Medulla oblongata (tissue), 1 donor: ENCODE results near the gene PRAMEF4.
"Not testable (repeated sequence)": the region's sequence is repeated elsewhere in the genome, so short reads cannot be mapped to it uniquely, and the experiment has no call there.

ENCODE experiments used
- DNase-seq: peaks from one replicate; pipeline ENCODE4 v3.0.0-alpha.2; 2015; ENCODE audit errors: extremely low spot score

PRAMEF4 gene

DNA sequence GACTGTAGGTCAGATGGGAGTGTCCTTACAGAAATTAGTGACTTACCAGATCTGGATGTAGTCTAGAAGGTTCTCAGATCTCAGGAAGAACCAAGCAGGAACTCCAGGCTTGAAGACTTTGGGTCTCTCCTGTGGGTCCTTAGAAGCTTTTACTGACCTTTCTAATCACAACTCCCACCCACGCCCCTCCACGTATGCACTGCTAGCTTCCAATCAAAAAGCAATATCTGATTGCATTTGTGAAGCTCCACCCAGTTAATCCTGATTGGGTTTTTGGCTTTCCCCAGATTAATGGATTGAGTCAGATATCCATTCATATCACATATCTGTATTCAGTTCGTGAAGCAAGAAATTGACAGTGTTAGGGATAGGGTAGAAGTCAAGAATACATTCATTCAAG, at the start of gene PRAMEF4:
TSS of gene PRAMEF4 (minus strand) at position 101 of the 400 bp plus-strand sequence. CDS start 2,807 bp downstream, outside the sequence.
- DNase-seq: not testable (repeated sequence)

DNA sequence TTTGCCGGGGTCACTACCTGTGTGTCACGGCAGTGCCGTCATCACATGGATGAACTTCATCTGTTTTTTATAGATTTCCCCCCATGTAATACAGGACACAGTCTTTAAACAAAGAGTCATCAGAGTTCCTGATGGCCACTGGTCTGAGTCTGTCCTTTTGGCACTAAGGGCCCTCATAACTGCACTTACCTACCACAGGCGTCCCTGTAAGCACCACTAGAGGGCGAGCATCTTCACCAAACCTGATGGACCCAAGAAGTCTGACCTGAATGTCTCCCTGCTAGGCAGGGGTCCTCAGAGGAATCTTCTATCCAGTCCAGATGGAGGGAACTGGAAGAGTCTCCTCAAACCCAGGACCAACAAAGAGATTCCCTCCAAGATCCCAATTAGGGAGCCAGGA, 38.4 kb upstream of the PRAMEF4 start:
- not testable (repeated sequence) for DNase-seq

DNA sequence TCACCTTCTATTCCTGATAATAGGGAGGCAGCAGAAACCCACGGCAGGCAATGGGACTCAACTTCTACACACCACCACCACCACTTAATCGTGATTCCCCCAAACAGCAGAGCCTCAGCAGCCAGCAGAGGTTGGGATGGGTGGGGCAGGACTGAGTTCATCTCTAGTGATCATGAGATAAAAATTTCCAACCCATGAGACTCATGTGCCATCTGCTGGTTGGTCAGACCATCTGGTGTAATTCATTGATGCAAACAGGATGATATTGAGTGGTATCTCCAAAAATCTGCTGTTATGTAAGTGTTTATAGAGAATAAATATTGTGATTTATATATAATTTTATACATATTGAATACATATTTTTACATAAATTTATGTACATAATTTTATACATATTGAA, 35.7 kb upstream of the PRAMEF4 start:
- not testable (repeated sequence) for DNase-seq

DNA sequence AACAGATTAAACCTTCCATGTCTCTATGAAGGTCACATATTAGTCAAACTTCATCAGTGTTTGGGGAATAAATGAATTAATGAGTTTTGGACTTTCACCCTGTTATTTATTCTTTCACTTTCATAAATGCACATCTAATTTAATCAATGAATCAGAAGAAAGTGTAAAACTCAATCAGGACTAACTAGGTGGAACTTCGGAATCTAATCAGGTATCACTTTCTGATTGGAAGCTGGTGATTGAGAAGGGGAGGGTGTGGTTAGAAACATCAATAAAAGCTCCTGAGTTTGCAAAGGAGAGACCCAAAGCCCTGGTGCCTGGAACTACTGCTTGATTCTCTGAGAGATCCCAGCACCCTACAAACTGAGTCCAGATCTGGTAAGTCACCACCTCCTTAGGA, 30.3 kb upstream of the PRAMEF4 start, which contains the start of gene PRAMEF7:
TSS of gene PRAMEF7 (plus strand) at position 301 of the 400 bp plus-strand sequence. CDS start 1,083 bp downstream, outside the sequence.
- not testable (repeated sequence) for DNase-seq

DNA sequence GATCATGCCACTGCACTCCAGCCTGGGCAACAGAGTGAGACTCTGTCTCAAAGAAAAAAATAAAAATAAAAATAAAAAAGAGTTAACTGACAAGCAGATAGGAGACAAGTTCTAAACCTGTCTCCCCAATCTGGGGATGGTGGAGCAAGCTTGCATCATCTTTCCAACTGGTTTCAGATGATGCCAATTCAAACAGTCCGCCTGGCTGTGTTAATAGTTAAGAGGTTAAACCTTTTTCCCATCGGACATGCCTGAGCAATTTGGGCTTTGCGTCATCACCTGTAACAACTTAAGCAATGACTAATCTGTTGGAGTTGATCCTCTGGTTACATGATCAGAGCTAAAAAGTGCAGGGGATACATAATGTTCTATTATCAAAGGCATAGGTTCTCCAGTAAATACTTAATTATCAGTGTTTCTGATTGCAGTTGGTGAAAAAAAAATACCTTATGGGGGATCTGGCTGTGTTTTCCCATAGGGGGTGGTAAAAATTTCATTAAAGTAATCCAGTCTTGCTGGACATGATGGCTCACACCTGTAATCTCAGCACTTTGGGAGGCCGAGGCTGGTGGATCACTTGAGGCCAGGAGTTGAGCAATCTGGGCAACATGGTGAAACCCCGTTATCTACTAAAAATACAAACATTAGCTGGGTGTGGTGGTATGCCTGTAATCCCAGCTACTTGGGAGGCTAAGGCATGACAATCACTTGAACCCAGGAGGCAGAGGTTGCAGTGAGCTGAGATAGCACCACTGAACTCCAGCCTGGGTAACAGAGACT, 18.0 kb upstream of the PRAMEF4 start:
- DNase-seq: not testable (repeated sequence)

DNA sequence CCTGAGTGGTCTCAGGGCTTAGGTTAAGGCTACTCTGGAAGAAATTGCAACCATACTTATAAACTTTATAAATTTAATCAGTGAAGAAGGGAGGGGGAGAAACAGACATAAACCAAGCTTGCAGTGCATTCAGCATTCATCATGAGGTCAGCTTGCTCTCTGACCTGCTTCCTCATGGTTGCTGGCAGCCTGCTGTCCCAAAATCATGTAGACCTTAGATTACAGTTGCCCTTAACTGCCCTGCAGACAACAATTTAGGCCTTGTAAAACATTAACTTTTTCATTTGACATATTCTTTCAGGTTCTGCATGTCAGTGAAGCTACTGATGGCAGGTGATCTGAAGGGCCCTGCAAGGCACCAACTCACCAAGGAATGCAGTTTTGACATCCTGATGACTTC, 13.2 kb upstream of the PRAMEF4 start:
- not testable (repeated sequence) for DNase-seq

DNA sequence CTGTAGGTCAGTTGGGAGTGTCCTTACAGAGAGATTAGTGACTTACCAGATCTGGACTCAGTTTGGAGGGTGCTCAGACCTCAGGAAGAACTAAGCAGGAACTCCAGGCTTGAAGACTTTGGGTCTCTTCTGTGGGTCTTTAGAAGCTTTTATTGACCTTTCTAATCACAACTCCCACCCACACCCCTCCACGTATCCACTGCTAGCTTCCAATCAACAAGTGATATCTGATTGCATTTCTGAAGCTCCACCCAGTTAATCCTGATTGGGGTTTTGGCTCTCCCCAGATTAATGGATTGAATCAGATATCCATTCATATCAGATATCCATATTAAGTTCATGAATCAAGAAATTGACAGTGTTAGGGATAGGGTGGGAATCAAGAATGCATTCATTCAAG, 12.2 kb upstream of the PRAMEF4 start, which contains the start of gene PRAMEF10:
TSS of gene PRAMEF10 (minus strand) at position 101 of the 400 bp plus-strand sequence. CDS start 2,423 bp downstream, outside the sequence.
- not testable (repeated sequence) for DNase-seq

DNA sequence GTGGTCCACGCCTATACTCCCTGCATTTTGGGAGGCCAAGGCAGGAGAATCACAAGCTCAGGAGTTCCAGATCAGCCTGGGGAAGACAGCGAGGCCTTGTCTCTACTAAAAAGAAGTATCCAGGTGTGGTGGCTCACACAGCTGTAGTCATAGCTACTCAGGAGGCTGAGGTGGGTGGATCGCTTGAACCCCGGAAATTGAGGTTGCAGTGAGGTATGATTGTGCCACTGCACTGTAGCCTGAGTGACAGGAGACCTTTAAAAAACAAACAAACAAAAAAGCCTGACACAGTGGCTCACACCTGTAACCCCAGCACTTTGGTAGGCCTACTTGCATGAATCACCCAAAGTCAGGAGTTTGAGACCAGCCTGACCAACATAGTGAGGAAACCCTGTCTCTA, 7.5 kb downstream of the PRAMEF4 start:
- DNase-seq: not testable (repeated sequence)

DNA sequence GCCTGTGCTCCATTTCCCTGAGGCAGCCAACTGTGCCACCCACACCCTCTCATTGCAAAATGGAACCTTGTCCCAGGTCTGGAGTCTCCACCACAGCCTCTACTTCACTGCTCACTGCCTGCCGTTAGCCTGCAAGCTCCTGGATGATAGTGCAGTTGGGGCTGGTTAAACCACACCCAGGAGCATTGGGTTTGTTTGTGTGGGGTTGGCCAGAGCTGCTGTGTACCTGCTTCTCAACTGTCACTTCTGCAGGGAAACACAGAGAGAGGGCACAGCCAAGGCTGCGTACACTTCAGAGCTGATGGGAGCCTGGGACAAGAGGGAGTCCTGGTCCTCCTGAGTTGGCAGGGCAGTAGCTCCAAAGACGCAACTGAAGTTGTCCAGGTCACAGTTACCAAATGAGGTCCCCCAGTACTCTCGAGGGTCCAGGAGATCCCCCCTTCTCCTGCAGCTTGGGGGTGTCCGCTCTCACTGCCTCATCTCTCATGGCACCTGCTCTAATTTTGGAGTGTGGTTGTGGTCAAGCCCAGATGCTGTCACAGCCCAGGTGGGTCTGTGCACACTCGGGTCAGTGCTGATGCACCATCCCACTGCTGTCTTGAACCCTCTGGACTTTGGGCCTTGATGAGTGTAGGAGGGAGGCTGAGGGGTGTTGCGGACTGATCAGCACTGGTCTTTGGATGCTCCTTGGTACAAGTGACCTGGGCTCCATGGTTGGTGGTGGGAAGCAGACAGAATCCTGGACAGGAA, 22.7 kb downstream of the PRAMEF4 start:
- DNase-seq: not testable (repeated sequence)

DNA sequence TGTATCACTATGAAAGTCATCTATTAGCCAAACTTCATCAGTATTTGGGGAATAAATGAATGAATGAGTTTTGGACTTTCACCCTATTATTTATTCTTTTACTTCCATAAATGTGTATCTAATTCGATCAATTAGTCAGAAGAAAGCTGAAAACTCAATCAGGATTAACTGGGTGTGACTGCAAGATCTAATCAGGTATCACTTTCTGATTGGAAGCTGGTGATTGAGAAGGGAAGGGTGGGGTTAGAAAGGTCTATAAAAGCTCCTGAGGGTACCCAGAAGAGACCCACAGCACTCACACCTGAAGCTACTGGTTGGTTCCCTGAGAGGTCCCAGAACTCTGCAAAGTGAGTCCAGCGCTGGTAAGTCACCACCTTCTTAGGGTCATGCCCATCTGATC, 29.2 kb downstream of the PRAMEF4 start, which contains the start of gene PRAMEF2:
TSS of gene PRAMEF2 (plus strand) at position 301 of the 400 bp plus-strand sequence. CDS start 1,924 bp downstream, outside the sequence.
- DNase-seq: not testable (repeated sequence)

DNA sequence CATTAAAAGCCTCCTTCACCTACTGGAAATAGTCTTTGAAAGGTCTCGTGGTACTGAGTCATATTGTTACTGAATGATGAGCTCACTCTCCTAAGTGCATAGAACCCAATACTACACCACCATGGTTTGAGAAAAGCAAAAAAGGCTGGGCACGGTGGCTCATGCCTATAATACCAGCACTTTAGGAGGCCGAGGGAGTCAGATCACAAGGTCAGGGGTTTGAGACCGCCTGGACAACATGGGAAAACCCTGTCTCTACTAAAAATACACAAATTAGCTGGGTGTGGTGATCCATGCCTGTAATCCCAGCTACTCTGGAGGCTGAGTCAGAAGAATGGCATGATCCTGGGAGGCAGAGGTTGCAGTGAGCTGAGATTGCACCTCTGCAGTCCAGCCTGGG, 34.2 kb downstream of the PRAMEF4 start:
- no peak for DNase-seq

DNA sequence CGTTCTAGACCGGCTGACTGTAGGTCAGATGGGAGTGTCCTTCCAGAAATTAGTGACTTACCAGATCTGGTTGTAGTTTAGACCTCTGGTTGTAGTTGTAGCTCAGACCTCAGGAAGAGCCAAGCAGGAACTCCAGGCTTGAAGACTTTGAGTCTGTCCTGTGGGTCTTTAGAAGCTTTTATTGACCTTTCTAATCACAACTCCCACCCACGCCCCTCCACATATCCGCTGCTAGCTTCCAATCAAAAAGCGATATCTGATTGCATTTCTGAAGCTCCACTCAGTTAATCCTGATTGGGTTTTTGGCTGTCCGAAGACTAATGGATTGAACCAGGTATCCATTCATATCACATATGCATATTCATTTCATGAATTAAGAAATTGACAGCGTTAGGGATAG, 37.4 kb downstream of the PRAMEF4 start, which contains the start of gene HNRNPCL1:
TSS of gene HNRNPCL1 (minus strand) at position 101 of the 400 bp plus-strand sequence. CDS start 431 bp downstream, outside the sequence.
- DNase-seq: not testable (repeated sequence)

DNA sequence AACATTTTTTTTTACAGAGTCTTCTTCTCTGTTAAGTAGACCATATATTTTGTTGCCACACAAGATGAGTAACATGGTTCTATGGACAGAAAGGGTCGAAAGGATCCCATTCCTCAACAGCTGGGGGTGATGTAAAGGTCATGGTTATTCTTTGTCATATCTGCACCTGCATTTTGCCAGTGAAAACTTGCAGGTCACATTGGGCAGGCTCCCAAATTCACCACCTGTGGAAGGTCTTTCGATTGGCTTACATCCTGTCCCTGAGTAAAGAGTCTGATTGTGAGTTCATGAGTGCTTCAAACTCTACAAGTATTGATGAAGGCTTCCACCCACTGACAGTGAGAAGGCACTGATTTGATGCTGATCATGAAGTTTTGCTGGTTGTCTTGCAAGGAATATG, 52.8 kb downstream of the PRAMEF4 start:
- DNase-seq: not testable (repeated sequence)

DNA sequence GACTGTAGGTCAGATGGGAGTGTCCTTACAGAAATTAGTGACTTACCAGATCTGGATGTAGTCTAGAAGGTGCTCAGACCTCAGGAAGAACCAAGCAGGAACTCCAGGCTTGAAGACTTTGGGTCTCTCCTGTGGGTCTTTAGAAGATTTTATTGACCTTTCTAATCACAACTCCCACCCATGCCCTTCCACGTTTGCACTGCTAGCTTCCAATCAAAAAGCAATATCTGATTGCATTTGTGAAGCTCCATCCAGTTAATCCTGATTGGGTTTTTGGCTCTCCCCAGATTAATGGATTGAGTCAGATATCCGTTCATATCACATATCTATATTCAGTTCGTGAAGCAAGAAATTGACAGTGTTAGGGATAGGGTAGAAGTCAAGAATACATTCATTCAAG, 54.7 kb downstream of the PRAMEF4 start, which contains the start of gene PRAMEF11:
TSS of gene PRAMEF11 (minus strand) at position 101 of the 400 bp plus-strand sequence. CDS start 2,621 bp downstream, outside the sequence.
- DNase-seq: not testable (repeated sequence)
